Liver (tissue), 3 donors: ENCODE results near the gene EIF3K.

ENCODE experiments used
- CTCF ChIP-seq: fragments of 150-350 bp; IDR thresholded peaks from 2 replicates; pipeline ENCODE4 v1.5.1; 2017; ENCODE audit warnings: improper control_type of control experiment, low read depth, low read length; ENCODE audit not compliant: missing input control
- JUND ChIP-seq, 2 donors: IDR thresholded peaks; 2 replicates each; pipeline ENCODE4 v1.6.1; 2016; ENCODE audit warnings: antibody characterized with exemption in 2 of 2
- donor health status: healthy.
- donor health status: healthy.

GRCh38 chr19:38656171-38656981, 37.4 kb downstream of the EIF3K start:
- TF ChIP-seq JUND (IDR thresholded peaks at IDR 0.05) (no peak), CTCF (no peak)
